GM12878 (cell line): ENCODE results near the gene NUB1. TPM values are rescaled to one million over a fixed set of nuclear protein-coding genes. Genes with fewer than 3 reads are reported as not detected.

Experiments
- ATAC-seq: fragments of 200-7000 bp; cut with Tn5 transposase; 3 replicates; pipeline ENCODE4 v1.9.1; 2020; ENCODE audit warnings: mild to moderate bottlenecking, moderate library complexity
- BruUV-seq: library from RNA; stranded (reverse); fragments of 400-500 nt; replicated peaks from 2 replicates; lab custom pipeline; 2021; lab: Mats Ljungman, UMichigan
- CTCF ChIA-PET: fragments of 300-600 bp; sonication (Branson Sonifier 250); formaldehyde crosslinking; extraction: SDS; loops from one replicate; lab custom pipeline; 2021; ENCODE audit warnings: inconsistent platforms; lab: Yijun Ruan, JAX
- POLR2A ChIA-PET: fragments of 350-600 bp; formaldehyde crosslinking; extraction: SDS; loops from one replicate; lab custom pipeline; 2021; ENCODE audit warnings: inconsistent platforms; lab: Charles Lee
- RAD21 ChIA-PET: fragments of 300-600 bp; sonication (Branson Sonifier 250); formaldehyde crosslinking; loops from one replicate; lab custom pipeline; 2023; ENCODE audit warnings: antibody characterized with exemption; ENCODE audit not compliant: unreplicated experiment; lab: Charles Lee
- SMC1A ChIA-PET: fragments of 300-600 bp; sonication (Branson Sonifier 250); formaldehyde crosslinking; loops from one replicate; lab custom pipeline; 2023; ENCODE audit not compliant: unreplicated experiment, uncharacterized antibody; lab: Charles Lee
- DNase-seq: peaks from one replicate; pipeline ENCODE4 v3.0.0-alpha.2; 2011; ENCODE audit warnings: low read depth, low spot score
- FAIRE-seq: peaks from 3 replicates; lab custom pipeline; 2011; peaks lifted over from hg19 to GRCh38; lab: Jason Lieb, UNC
- H2AFZ ChIP-seq: 2 replicates; pipeline ENCODE4 v1.6.0; 2011; ENCODE audit warnings: low read depth, low read length, control low read depth; ENCODE audit not compliant: control insufficient read depth
- H3K27ac ChIP-seq: 2 replicates; pipeline ENCODE4 v1.5.1; 2011; ENCODE audit warnings: control low read depth; ENCODE audit not compliant: control insufficient read depth, insufficient read depth
- H3K27me3 ChIP-seq, 2 experiments: replicated peaks in 1 of 2; 2 replicates each; pipeline versions ENCODE4 v1.6.0 to v1.6.1; 2011; ENCODE audit warnings: low read length in 1 of 2; ENCODE audit not compliant: control insufficient read depth in 2 of 2, insufficient read depth in 2 of 2
- H3K36me3 ChIP-seq, 2 experiments: 2 replicates each; pipeline ENCODE4 v1.5.1; 2011; ENCODE audit warnings: low read length in 1 of 2; ENCODE audit not compliant: control insufficient read depth in 2 of 2, insufficient read depth in 2 of 2
- H3K4me1 ChIP-seq: 2 replicates; pipeline ENCODE4 v1.6.1; 2011; ENCODE audit warnings: mild to moderate bottlenecking, low read length, moderate library complexity, mixed read lengths; ENCODE audit not compliant: control insufficient read depth, insufficient read depth
- H3K4me2 ChIP-seq: 2 replicates; pipeline ENCODE4 v1.6.0; 2011; ENCODE audit warnings: control low read depth; ENCODE audit not compliant: control insufficient read depth, insufficient read depth
- H3K4me3 ChIP-seq: fragments of 200-600 bp; sonication (generic); 2 replicates; pipeline ENCODE4 v1.5.1; 2016
- H3K79me2 ChIP-seq: 2 replicates; pipeline ENCODE4 v1.6.0; 2011; ENCODE audit warnings: low read length; ENCODE audit not compliant: control insufficient read depth, insufficient read depth
- H3K9ac ChIP-seq: 2 replicates; pipeline ENCODE4 v1.8.0; 2011; ENCODE audit warnings: low read length, control low read depth, mixed read lengths; ENCODE audit not compliant: control insufficient read depth, insufficient read depth
- H3K9me3 ChIP-seq: replicated peaks from 3 replicates; pipeline ENCODE4 v1.5.1; 2011; ENCODE audit warnings: mild to moderate bottlenecking, low read length; ENCODE audit not compliant: control insufficient read depth, insufficient read depth
- H4K20me1 ChIP-seq: 2 replicates; pipeline ENCODE4 v1.6.0; 2011; ENCODE audit not compliant: control insufficient read depth, insufficient read depth
- SIX5 ChIP-seq: IDR thresholded peaks from 2 replicates; pipeline ENCODE4 v1.6.1; 2011; ENCODE audit warnings: mild to moderate bottlenecking, low read depth, low read length, moderate library complexity; ENCODE audit not compliant: severe bottlenecking
- TAF1 ChIP-seq: IDR thresholded peaks from 2 replicates; pipeline ENCODE4 v1.6.1; 2011; ENCODE audit warnings: mild to moderate bottlenecking, low read depth, low read length, borderline replicate concordance
- WGBS: methylation state at CpG from one replicate; pipeline ENCODE4 v1.1.6; 2016; ENCODE audit warnings: low lambda C conversion rate; ENCODE audit not compliant: insufficient replicate concordance, insufficient coverage; ENCODE audit errors: missing lambda C conversion rate; 5-methylcytosine and 5-hydroxymethylcytosine counted together
- in situ Hi-C: fragments of 300-500 bp; cut with MboI; formaldehyde crosslinking; loops from 9 replicates; pipeline ENCODE4 v1.14.3; 2018; ENCODE audit warnings: mixed read lengths
- intact Hi-C: fragments of 100-400 bp; cut with micrococcal nuclease; formaldehyde crosslinking; loops from one replicate; pipeline ENCODE4 v1.14.2; 2022; ENCODE audit not compliant: unreplicated experiment
- polyA plus RNA-seq, 11 experiments: library from polyadenylated mRNA; depleted of rRNA in 4 of 11; unstranded in 6 of 11; stranded (reverse) in 5 of 11; fragments of >200 nt; fragmentation: Nextera tagmentation in 4 of 11; fragmentation: Illumina TruSeq in 1 of 11; extraction: Ambion mirVana in 4 of 11; extraction: Trizol in 1 of 11; gene quantifications; 1 replicate in 1 of 11; 2 replicates in 10 of 11; pipeline versions ENCODE4 v1.2.1 to v1.2.3, GENCODE V29; 2011 to 2016; ENCODE audit warnings: inconsistent platforms in 2 of 11, missing spikeins in 2 of 11, low read depth in 1 of 11
- total RNA-seq, 4 experiments: library from RNA; depleted of rRNA in 3 of 4; stranded (reverse); fragments of >200 nt in 3 of 4; fragmentation: Illumina TruSeq in 1 of 4; extraction: Trizol in 1 of 4; gene quantifications; 2 replicates each; pipeline versions ENCODE4 v1.2.1 to v1.2.3, GENCODE V29; 2013 to 2021
- TF ChIP-seq, protein P1 (sequence below): fragments of 150-350 bp; IDR thresholded peaks from 2 replicates; pipeline ENCODE4 v1.6.1; 2016; ENCODE audit warnings: low read depth, low read length

Gene NUB1
- total and polyA plus RNA-seq, 10 of the 15 experiments (the other 5 are each of a cell fraction or from before 2014, with no cell fraction given), result 24.1 to 102 (median 49.0) TPM

GRCh38 chr7:151399305-151399601 is 57.6 kb downstream of the NUB1 start (continued):
- TF ChIP-seq, protein P1, sequence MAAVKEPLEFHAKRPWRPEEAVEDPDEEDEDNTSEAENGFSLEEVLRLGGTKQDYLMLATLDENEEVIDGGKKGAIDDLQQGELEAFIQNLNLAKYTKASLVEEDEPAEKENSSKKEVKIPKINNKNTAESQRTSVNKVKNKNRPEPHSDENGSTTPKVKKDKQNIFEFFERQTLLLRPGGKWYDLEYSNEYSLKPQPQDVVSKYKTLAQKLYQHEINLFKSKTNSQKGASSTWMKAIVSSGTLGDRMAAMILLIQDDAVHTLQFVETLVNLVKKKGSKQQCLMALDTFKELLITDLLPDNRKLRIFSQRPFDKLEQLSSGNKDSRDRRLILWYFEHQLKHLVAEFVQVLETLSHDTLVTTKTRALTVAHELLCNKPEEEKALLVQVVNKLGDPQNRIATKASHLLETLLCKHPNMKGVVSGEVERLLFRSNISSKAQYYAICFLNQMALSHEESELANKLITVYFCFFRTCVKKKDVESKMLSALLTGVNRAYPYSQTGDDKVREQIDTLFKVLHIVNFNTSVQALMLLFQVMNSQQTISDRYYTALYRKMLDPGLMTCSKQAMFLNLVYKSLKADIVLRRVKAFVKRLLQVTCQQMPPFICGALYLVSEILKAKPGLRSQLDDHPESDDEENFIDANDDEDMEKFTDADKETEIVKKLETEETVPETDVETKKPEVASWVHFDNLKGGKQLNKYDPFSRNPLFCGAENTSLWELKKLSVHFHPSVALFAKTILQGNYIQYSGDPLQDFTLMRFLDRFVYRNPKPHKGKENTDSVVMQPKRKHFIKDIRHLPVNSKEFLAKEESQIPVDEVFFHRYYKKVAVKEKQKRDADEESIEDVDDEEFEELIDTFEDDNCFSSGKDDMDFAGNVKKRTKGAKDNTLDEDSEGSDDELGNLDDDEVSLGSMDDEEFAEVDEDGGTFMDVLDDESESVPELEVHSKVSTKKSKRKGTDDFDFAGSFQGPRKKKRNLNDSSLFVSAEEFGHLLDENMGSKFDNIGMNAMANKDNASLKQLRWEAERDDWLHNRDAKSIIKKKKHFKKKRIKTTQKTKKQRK, result no peak

DNA sequence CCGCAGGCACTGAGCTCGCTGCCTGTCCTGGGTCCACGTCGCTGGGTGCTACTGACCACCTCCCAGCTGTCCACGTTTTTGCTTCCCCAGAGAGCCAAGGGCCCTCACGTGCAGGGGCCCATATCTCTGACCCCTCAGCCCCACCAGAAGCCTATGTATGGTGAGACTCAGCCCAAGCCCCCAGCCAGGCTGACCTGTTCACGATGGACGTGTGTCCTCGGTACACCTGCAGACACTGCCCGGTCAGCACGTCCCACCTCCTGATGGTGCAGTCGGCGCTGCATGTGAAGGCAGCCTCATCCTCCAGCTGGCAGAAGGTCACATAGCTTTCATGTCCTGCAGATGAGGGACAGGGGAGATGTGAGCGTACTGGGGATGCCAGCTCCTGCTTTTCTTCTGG is 58.3 kb downstream of the NUB1 start:
- ATAC-seq (no peak), DNase-seq (no peak), FAIRE-seq (no peak)
- intact Hi-C loops (no loop called here), in situ Hi-C loops (no loop called here)
- no peaks in the 10 kb centered on the region for H3K36me3 ChIP-seq
- ChIA-PET CTCF (interaction anchor here (0.6 to 1.7 kb wide), 3 partner anchors 49 to 358 kb away, joined by 3 to 4 read pairs (median 3); no protein-coding TSS in a partner anchor), SMC1A (interaction anchor here (0.5 to 1.0 kb wide), 2 partner anchors 85 to 235 kb away, joined by 3 read pairs; no protein-coding TSS in a partner anchor), POLR2A (no interaction called here), RAD21 (no interaction called here)
- no peaks in the 10 kb centered on the region; the same call in 2 of the 3 replicates for H3K9me3 ChIP-seq
- H2AFZ ChIP-seq, result no peak overlapping the region
- no peaks in the 10 kb centered on the region for H4K20me1 ChIP-seq
- TF ChIP-seq TAF1 (no peak), SIX5 (no peak)
- H3K79me2 ChIP-seq, result no peaks in the 10 kb centered on the region
- no peak overlapping the region for H3K27ac ChIP-seq
- no TSS peak for BruUV-seq
- H3K9ac ChIP-seq, result no peak overlapping the region
- H3K4me1 ChIP-seq, result peaks cover 13% of the 10 kb centered on the region
- H3K27me3 ChIP-seq, result no peaks in the 10 kb centered on the region
- H3K4me3 ChIP-seq, result no peak overlapping the region
- H3K4me2 ChIP-seq, result 0 out of 2 replicates have a peak overlapping the region, but pooled peaks have one; percentile 13
- WGBS, result 73% methylated on average over 14 of the region's 14 CpGs
